T1000 (cell line): ENCODE measurements around the gene TRPM3.
A peak's percentile ranks its signal among the peaks of the same experiment; 100 is the strongest.

ENCODE experiments used
- DNase-seq: peaks from one replicate; lab custom pipeline; 2025; ENCODE audit warnings: mixed read lengths; lab: John Stamatoyannopoulos, UW

TRPM3 gene

GRCh38 chr9:70609542-70610286 lies 511.7 kb downstream of the TRPM3 start:
- no peak for DNase-seq

- DNase-seq: no peak
Measured at GRCh38 chr9:70609011-70609410, 512.4 kb downstream of the TRPM3 start.

GRCh38 chr9:70607926-70608325 lies 513.5 kb downstream of the TRPM3 start:
- DNase-seq: no peak

- DNase-seq: no peak
Measured at GRCh38 chr9:70607329-70607728, 514.1 kb downstream of the TRPM3 start.

GRCh38 chr9:70603020-70603411 lies 518.4 kb downstream of the TRPM3 start:
- DNase-seq: no peak

- peak; percentile 4 for DNase-seq
Measured at GRCh38 chr9:70602321-70603019, 519.0 kb downstream of the TRPM3 start.

- peak; percentile 76 for DNase-seq
Measured at GRCh38 chr9:70601000-70601951, 520.1 kb downstream of the TRPM3 start.

- DNase-seq: no peak
Measured at GRCh38 chr9:70600506-70600905, 520.9 kb downstream of the TRPM3 start.

- DNase-seq: no peak
Measured at GRCh38 chr9:70597886-70598285, 523.5 kb downstream of the TRPM3 start.

- no peak for DNase-seq
Measured at GRCh38 chr9:70595211-70595610, 526.2 kb downstream of the TRPM3 start.

GRCh38 chr9:70594386-70594944 lies 527.0 kb downstream of the TRPM3 start:
- no peak for DNase-seq

- DNase-seq: no peak
Measured at GRCh38 chr9:70593241-70593640, 528.2 kb downstream of the TRPM3 start.

- DNase-seq: no peak
Measured at GRCh38 chr9:70590315-70590677, 531.1 kb downstream of the TRPM3 start.

- DNase-seq: no peak
Measured at GRCh38 chr9:70589571-70590314, 531.7 kb downstream of the TRPM3 start.

GRCh38 chr9:70588999-70589398 lies 532.4 kb downstream of the TRPM3 start:
- no peak for DNase-seq

- DNase-seq: no peak
Measured at GRCh38 chr9:70588381-70588780, 533.0 kb downstream of the TRPM3 start.

- DNase-seq: no peak
Measured at GRCh38 chr9:70587201-70587600, 534.2 kb downstream of the TRPM3 start.

GRCh38 chr9:70586476-70586875 lies 534.9 kb downstream of the TRPM3 start:
- DNase-seq: no peak

- no peak for DNase-seq
Measured at GRCh38 chr9:70581955-70582350, 539.5 kb downstream of the TRPM3 start.

- DNase-seq: no peak
Measured at GRCh38 chr9:70581214-70581954, 540.0 kb downstream of the TRPM3 start.
